ENCODE measurements around the gene PTPN23.

- TF ChIP-seq, protein P1, sequence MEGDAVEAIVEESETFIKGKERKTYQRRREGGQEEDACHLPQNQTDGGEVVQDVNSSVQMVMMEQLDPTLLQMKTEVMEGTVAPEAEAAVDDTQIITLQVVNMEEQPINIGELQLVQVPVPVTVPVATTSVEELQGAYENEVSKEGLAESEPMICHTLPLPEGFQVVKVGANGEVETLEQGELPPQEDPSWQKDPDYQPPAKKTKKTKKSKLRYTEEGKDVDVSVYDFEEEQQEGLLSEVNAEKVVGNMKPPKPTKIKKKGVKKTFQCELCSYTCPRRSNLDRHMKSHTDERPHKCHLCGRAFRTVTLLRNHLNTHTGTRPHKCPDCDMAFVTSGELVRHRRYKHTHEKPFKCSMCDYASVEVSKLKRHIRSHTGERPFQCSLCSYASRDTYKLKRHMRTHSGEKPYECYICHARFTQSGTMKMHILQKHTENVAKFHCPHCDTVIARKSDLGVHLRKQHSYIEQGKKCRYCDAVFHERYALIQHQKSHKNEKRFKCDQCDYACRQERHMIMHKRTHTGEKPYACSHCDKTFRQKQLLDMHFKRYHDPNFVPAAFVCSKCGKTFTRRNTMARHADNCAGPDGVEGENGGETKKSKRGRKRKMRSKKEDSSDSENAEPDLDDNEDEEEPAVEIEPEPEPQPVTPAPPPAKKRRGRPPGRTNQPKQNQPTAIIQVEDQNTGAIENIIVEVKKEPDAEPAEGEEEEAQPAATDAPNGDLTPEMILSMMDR (IDR thresholded peaks at IDR 0.05): no peak
- TF ChIP-seq POLR2A (IDR thresholded peaks at IDR 0.05): no peak
Observed at GRCh38 chr3:47339951-47340350, 40.9 kb upstream of the PTPN23 start.

Data from right lobe of liver (tissue), 4 donors.